ENCODE measurements around the gene PTPRG.

Gene PTPRG

DNA sequence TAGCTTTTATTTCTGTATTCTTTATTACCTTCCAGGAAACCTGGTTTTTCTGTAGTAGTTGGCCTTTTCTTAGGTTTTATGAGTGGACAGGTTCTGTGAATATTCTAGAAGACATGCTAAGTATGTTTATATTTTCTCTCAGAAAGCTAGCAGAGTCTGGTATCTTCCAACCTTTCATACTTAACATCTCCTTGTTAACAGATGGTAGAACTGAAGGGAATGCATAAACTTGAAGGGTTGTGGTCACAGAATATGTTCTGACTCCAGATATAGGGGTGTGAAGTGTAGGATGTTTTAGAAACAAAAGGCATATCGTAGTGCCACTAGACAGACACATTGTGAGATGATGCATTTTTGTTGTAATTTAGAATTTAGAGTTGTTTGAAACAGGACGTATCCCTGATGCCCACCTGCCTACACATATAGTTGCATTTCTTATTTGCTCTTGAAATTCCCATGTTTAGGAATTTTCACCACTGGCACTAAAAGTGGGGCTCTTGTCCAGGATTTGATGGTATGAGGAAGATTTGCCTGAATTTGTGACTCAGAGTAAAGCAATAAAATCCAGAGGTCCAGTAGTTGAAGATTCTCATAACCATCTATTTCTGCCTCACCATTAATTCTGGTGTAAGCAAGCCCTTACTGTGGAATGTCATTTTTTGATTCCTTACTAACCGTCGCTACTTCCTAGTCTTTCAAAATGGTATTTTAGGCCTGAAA is 537.4 kb downstream of the PTPRG start:
- TF ChIP-seq, protein P1, sequence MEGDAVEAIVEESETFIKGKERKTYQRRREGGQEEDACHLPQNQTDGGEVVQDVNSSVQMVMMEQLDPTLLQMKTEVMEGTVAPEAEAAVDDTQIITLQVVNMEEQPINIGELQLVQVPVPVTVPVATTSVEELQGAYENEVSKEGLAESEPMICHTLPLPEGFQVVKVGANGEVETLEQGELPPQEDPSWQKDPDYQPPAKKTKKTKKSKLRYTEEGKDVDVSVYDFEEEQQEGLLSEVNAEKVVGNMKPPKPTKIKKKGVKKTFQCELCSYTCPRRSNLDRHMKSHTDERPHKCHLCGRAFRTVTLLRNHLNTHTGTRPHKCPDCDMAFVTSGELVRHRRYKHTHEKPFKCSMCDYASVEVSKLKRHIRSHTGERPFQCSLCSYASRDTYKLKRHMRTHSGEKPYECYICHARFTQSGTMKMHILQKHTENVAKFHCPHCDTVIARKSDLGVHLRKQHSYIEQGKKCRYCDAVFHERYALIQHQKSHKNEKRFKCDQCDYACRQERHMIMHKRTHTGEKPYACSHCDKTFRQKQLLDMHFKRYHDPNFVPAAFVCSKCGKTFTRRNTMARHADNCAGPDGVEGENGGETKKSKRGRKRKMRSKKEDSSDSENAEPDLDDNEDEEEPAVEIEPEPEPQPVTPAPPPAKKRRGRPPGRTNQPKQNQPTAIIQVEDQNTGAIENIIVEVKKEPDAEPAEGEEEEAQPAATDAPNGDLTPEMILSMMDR (IDR thresholded peaks at IDR 0.05; ENCODE audit: low read depth, low read length), result no peak
- TF ChIP-seq EZH2phosphoT487 (IDR thresholded peaks at IDR 0.05; ENCODE audit: low read depth), result no peak
- Histone ChIP-seq H3K27ac (ENCODE audit: low read length) (no peak overlapping the region), H3K79me2 (ENCODE audit: low read length) (no peaks in the 10 kb centered on the region), H3K4me3 (ENCODE audit: low read length) (no peak overlapping the region), H3K27me3 (ENCODE audit: low read depth, low read length) (no peaks in the 10 kb centered on the region), H3K4me1 (ENCODE audit: low read length) (no peaks in the 10 kb centered on the region), H2AFZ (ENCODE audit: low read depth, low read length) (no peak overlapping the region), H3K9ac (ENCODE audit: low read length) (no peak overlapping the region), H3K9me3 (ENCODE audit: insufficient read depth, low read length) (no peaks in the 10 kb centered on the region), H3K36me3 (replicated peaks; ENCODE audit: low read depth, low read length) (no peaks in the 10 kb centered on the region), H4K20me1 (ENCODE audit: insufficient read depth, low read length) (no peaks in the 10 kb centered on the region), H3K4me2 (ENCODE audit: low read length) (no peak overlapping the region)

DNA sequence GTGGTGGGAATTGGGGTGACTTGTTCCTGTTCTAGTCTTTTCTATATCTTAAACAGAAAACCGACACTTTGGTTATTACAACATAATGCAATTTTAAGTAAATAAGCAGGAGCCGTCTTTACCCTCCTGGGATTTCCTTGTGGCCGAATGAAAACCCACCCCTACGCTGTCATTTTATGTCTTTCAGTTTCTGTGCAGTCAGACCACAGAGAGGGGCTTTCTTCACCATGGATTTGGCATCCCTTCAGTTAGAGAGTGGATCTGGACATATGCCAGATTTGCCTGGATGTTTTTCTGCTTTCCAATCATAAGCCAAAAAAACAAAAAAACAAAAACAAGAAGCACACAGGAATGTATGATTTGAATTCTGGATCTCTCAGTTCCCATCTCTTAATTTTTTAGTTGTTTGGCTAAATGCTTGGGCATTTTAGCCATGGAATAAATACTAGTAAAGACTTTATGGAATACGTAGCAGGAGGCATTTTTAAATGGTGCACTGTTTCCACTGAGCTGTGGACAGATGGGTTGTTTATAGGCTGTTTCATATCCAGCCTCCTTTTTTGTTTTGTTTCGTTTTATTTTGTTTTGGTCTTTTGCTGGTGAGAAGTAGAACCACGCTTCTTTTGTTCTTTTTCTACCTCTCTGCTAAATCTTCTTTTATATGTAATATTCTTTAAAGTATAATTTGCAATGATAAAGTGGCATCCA is 539.1 kb downstream of the PTPRG start:
- Histone ChIP-seq H3K9ac (ENCODE audit: low read length) (no peak overlapping the region), H3K27ac (ENCODE audit: low read length) (no peak overlapping the region), H3K27me3 (ENCODE audit: low read depth, low read length) (no peaks in the 10 kb centered on the region), H3K4me2 (ENCODE audit: low read length) (no peak overlapping the region), H3K79me2 (ENCODE audit: low read length) (no peaks in the 10 kb centered on the region), H2AFZ (ENCODE audit: low read depth, low read length) (no peak overlapping the region), H3K4me1 (ENCODE audit: low read length) (no peaks in the 10 kb centered on the region), H3K36me3 (replicated peaks; ENCODE audit: low read depth, low read length) (no peaks in the 10 kb centered on the region), H4K20me1 (ENCODE audit: insufficient read depth, low read length) (no peaks in the 10 kb centered on the region), H3K4me3 (ENCODE audit: low read length) (no peak overlapping the region), H3K9me3 (ENCODE audit: insufficient read depth, low read length) (no peaks in the 10 kb centered on the region)
- TF ChIP-seq EZH2phosphoT487 (IDR thresholded peaks at IDR 0.05; ENCODE audit: low read depth), result no peak
- TF ChIP-seq, protein P1 (IDR thresholded peaks at IDR 0.05; ENCODE audit: low read depth, low read length), result no peak

- H4K20me1 ChIP-seq (ENCODE audit: insufficient read depth, low read length), result no peaks in the 10 kb centered on the region
- no peaks in the 10 kb centered on the region for H3K79me2 ChIP-seq (ENCODE audit: low read length)
- H3K9ac ChIP-seq (ENCODE audit: low read length), result no peak overlapping the region
- H3K4me3 ChIP-seq (ENCODE audit: low read length), result no peak overlapping the region
- H3K4me2 ChIP-seq (ENCODE audit: low read length), result no peak overlapping the region
- H3K9me3 ChIP-seq (ENCODE audit: insufficient read depth, low read length), result no peaks in the 10 kb centered on the region
- TF ChIP-seq, protein P1 (IDR thresholded peaks at IDR 0.05; ENCODE audit: low read depth, low read length), result no peak
- TF ChIP-seq EZH2phosphoT487 (IDR thresholded peaks at IDR 0.05; ENCODE audit: low read depth), result no peak
- H3K36me3 ChIP-seq (replicated peaks; ENCODE audit: low read depth, low read length), result no peaks in the 10 kb centered on the region
- H3K27me3 ChIP-seq (ENCODE audit: low read depth, low read length), result no peaks in the 10 kb centered on the region
- H3K27ac ChIP-seq (ENCODE audit: low read length), result no peak overlapping the region
- H2AFZ ChIP-seq (ENCODE audit: low read depth, low read length), result no peak overlapping the region
- H3K4me1 ChIP-seq (ENCODE audit: low read length), result no peaks in the 10 kb centered on the region
Observed at GRCh38 chr3:62101488-62101887, 540.1 kb downstream of the PTPRG start.

GRCh38 chr3:62103531-62103930 is 542.2 kb downstream of the PTPRG start:
- Histone ChIP-seq H3K27ac (ENCODE audit: low read length) (no peak overlapping the region), H2AFZ (ENCODE audit: low read depth, low read length) (no peak overlapping the region), H3K4me3 (ENCODE audit: low read length) (no peak overlapping the region), H3K27me3 (ENCODE audit: low read depth, low read length) (no peaks in the 10 kb centered on the region), H3K4me1 (ENCODE audit: low read length) (no peaks in the 10 kb centered on the region), H3K79me2 (ENCODE audit: low read length) (no peaks in the 10 kb centered on the region), H4K20me1 (ENCODE audit: insufficient read depth, low read length) (no peaks in the 10 kb centered on the region), H3K4me2 (ENCODE audit: low read length) (no peak overlapping the region), H3K9ac (ENCODE audit: low read length) (no peak overlapping the region), H3K36me3 (replicated peaks; ENCODE audit: low read depth, low read length) (no peaks in the 10 kb centered on the region), H3K9me3 (ENCODE audit: insufficient read depth, low read length) (no peaks in the 10 kb centered on the region)
- no peak for TF ChIP-seq EZH2phosphoT487 (IDR thresholded peaks at IDR 0.05; ENCODE audit: low read depth)
- TF ChIP-seq, protein P1 (IDR thresholded peaks at IDR 0.05; ENCODE audit: low read depth, low read length), result no peak

Data from OCI-LY3 (cell line).